Activated CD4-positive, alpha-beta T cell treated with anti-CD3 and anti-CD28 coated beads, Interleukin-10, Interleukin-2, amounts not matched to agents 100 ng/mL and 50 ng/mL, durations not matched to agents 16 hours and 8 hours (primary cell): Measurements from ENCODE around the gene PICK1.
"Not testable (repeated sequence)": the region's sequence is repeated elsewhere in the genome, so short reads cannot be mapped to it uniquely, and the experiment has no call there.

Source experiments
- DNase-seq: peaks from one replicate; pipeline ENCODE4 v3.0.0-alpha.2; 2020

Gene PICK1

GRCh38 chr22:38077595-38077994 is 20.4 kb downstream of the PICK1 start:
- DNase-seq: no peak

DNA sequence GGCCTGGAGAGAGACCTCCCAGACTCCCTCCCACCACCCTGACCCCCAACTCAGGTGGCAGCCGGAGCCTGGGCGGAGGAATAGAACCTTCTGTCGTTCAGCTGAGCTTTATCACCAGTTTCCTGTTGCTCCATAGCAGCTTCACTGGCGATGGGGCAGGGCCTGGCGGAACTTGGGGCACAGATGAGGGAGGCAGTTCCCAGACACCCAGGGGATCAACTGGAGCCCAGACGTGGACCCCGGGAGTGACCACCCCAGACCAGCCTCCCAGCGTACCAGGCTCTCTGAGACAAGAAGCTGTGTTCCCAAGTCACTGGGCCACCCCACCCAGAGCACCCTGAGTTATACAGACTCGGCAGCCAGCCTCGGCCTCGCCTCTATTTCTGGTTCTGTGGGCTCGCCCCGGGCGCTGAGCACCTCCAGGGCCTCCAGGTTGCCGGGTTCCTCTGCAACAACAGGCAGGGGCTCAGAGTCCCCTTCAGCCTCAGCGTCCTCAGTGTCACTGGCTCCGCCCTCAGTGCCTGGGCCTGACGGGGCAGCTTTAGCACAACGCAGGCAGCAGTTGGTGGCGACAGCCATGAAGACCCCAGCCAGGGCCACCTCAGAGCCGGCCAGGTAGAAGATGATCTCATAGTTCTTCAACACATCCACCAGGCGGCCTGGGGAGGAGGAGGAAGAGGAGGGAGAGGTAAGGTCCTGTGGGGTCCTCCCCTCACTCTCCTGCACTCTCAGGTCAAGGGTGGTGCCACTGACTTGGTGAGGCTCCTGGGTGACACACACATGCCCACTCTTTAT is 21.0 kb downstream of the PICK1 start:
- DNase-seq: no peak

DNA sequence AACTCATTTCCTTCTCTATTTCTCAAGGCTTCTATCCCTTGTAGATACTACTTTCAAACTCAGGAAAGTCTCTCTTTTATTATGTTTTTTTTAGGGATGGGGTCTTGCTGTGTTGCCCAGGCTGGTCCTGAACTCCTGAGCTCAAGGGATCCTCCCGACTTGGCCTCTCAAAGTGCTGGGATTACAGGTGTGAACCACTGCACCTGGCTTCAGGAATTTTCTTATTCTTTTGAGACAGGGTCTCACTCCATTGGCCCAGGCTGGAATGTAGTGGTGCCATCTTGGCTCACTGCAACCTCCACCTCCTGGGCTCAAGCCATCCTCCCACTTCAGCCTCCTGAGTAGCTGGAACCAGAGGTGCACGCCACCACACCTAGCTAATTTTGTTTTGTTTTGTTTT is 22.0 kb downstream of the PICK1 start:
- not testable (repeated sequence) for DNase-seq

DNA sequence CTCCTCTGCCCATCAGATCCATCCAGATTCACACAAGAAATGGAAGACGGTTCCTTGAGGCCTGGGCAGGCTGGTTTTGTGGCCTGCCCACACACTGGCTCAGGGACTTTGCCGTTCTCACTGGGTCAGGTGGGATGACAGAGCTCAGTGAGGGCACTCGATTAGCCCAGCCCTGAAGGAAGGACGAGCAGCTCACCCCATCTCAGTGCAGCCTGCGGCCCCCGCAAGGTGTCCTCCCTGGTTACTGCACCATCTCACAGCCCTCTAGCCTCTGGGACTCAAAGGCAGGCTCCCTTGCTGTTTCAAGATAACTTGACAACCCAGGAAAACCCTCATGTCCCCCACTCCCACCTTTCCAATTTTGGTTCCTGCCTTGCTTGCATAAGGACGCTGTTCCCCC is 22.6 kb downstream of the PICK1 start:
- no peak for DNase-seq

- no peak for DNase-seq
These were observed 23.3 kb downstream of the PICK1 start for GRCh38 chr22:38080474-38080849.

- DNase-seq: peak; percentile 24
These were observed 23.8 kb downstream of the PICK1 start for GRCh38 chr22:38080850-38081635.

DNA sequence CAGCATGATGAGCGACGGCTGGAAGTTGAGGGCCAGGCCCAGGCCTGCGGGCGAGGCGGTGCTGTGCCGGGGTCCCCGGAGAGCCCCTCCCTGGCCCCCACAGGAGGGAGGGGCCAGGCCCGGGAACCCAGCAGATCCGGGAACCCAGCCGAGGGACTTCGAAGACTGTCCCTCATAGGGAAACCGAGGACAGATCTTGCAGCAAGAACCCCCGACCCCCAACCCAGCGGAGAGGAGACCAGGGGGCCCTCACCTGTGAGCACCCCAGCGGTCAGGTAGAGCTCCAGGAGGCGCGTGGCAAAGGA is 24.4 kb downstream of the PICK1 start:
- DNase-seq: no peak

GRCh38 chr22:38081941-38082828 is 25.0 kb downstream of the PICK1 start:
- DNase-seq: no peak

- no peak for DNase-seq
These were observed 25.9 kb downstream of the PICK1 start for GRCh38 chr22:38082986-38083710.

- DNase-seq: no peak
These were observed 26.9 kb downstream of the PICK1 start, which contains the start of gene SLC16A8 for GRCh38 chr22:38083931-38084631. Gene SLC16A8 (minus strand): TSS chr22:38084184. CDS start chr22:38082873, 1,311 bp downstream.

DNA sequence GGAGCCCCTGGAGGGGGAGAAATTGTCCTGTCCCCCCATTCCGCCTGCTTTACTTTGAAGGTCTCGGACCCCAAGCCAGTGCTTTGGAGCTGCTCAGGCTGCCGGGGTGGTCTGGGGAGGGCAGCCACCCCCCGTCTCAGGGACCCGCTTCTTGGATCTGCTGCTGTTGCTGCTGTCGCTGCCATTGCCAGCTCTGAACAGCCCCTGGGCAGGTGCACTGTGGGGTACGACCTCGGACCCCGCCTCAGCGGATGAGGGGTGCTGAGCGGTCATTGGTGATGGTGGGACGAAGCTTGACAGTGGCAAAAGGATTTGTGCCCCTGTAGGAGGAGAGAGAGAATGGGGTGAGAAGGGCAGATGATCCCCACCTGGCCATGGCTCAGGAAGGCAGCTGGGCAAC is 27.9 kb downstream of the PICK1 start:
- no peak for DNase-seq

DNA sequence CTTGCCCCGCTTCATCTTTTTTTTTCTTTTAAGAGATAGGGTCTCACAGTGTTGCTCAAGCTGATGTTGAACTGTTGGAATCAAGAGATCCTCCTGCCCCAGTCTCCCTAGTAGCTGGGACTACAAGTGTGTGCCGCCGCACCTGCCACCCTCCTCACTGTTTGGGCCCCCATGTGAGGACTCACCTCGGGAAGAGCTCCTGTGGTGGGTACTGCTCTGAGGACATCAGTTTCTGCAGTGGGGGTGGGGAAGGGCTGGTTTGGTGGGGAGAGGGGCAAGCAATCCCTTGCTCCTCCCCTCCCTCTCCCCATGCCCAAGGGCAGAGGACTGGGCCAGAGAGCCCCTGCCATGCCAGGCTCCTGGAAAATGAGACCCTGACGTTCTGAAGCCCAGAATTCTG is 28.3 kb downstream of the PICK1 start:
- DNase-seq: no peak

- no peak for DNase-seq
These were observed 29.0 kb downstream of the PICK1 start for GRCh38 chr22:38086001-38086845.

- DNase-seq: no peak
These were observed 29.7 kb downstream of the PICK1 start for GRCh38 chr22:38086942-38087341.

GRCh38 chr22:38087855-38088254 is 30.7 kb downstream of the PICK1 start:
- no peak for DNase-seq

- no peak for DNase-seq
These were observed 31.6 kb downstream of the PICK1 start for GRCh38 chr22:38088629-38089473.

- no peak for DNase-seq
These were observed 32.3 kb downstream of the PICK1 start for GRCh38 chr22:38089474-38089851.

DNA sequence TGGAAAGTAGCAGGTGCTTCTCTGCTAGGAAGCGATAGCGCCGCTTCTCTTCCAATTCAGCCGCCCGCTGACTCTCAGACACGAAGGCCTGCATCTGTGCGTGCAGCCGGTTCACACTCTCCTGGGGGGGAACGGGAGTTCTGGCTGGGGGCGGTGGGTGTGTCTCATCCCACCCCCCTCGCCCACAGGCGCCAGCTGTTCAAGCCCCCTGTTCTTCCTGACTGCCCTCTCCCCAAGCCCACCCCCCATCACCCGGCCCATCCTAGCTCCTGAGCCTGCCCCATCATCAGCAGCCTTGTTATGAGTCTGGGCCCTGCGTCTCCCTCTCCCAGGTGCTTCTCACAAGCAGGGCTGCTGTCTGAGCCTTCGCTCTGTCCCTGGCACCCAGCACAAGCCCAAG is 39.9 kb downstream of the PICK1 start:
- no peak for DNase-seq

GRCh38 chr22:38097557-38098409 is 40.6 kb downstream of the PICK1 start:
- no peak for DNase-seq
